Islet of Langerhans (tissue), 1 donor: ENCODE measurements around the gene LPGAT1.

ENCODE experiments used
- FAIRE-seq: peaks from one replicate; lab custom pipeline; 2011; peaks lifted over from hg19 to GRCh38; lab: Jason Lieb, UNC

LPGAT1 gene

GRCh38 chr1:211761400-211761799 is 69.2 kb downstream of the LPGAT1 start:
- FAIRE-seq: no peak

DNA sequence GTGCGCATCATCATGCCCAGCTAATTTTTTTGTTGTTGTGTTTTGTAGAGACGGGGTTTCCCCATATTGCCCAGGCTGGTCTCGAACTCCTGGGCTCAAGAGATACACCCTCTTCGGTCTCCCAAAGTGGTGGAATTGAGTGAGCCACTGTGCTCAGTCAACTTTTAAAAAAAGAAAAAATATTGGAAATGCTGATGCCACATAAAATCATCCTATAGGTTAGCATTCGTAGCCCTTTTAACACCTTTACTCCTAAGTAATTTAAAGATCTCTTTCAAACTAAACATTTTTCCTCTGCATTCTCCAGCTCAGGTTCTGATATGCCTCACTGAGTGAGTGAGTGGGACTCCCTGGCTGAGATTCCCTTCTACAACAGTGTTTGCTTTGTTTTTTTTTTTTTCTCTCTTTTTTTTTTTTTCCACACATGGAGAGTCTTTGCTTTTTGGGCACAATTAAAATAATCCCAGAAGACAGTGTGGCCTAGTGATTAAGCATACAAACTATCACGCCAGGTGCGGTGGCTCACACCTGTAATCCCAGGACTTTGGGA is 74.0 kb downstream of the LPGAT1 start:
- FAIRE-seq: no peak

- no peak for FAIRE-seq
Measured at GRCh38 chr1:211753649-211754251, 76.8 kb downstream of the LPGAT1 start.

GRCh38 chr1:211752951-211753486 is 77.5 kb downstream of the LPGAT1 start:
- no peak for FAIRE-seq

DNA sequence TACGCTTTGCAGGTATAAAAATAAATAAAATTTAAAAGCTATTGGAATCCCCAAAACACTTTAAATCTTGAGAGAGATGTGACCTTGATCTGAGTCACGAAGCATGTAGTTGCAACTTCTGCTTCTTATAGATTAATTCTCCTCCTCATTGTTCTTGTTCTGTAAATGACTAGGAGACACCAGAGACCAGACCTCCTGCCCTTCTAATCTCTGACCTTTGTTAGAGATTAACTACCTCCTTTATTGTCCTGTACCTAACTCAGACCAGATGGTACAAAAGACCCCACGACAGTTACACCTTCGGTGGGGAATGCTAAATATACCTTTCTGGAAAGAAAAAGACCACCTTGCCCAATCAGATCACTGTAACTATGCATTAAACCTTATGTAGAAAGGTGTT is 78.2 kb downstream of the LPGAT1 start:
- no peak for FAIRE-seq

- no peak for FAIRE-seq
Measured at GRCh38 chr1:211751438-211751837, 79.1 kb downstream of the LPGAT1 start.

DNA sequence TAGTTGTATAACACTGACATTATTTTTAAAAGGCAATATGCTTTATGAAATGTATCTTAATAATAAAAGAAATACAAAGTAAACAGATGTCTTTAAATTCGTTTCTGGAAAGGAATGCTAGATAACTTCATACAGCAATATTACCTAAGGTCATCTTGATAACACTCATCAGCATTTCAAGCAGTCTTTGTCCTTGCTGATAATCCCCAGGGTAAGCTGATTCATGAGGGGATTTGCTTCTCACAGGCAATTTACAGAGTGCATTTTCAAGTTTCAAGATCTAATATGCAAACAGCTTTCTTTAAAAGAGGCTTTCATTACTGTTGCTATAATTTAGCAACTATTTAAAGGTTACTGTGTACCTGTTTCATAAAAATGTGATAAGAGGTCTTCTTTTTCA is 80.0 kb downstream of the LPGAT1 start:
- FAIRE-seq: no peak

DNA sequence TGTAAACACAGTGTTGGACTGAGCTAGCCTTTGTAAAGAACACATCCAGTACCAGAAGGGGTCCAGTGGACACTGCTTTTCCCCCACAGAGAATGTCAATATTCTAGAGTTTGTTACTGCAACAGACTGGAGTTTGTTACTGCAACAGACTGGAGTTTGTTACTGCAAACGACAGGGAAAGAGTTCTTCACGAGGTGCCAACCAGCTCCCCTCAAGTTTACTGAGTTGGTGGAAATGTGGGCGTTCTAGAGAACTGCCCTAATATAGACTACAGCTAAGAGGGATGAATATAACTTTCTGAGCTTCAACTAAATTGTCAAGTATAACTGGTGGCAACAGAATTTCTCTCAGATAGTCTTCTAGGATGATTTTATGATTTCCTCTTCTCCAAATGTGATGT is 81.3 kb downstream of the LPGAT1 start:
- FAIRE-seq: no peak

DNA sequence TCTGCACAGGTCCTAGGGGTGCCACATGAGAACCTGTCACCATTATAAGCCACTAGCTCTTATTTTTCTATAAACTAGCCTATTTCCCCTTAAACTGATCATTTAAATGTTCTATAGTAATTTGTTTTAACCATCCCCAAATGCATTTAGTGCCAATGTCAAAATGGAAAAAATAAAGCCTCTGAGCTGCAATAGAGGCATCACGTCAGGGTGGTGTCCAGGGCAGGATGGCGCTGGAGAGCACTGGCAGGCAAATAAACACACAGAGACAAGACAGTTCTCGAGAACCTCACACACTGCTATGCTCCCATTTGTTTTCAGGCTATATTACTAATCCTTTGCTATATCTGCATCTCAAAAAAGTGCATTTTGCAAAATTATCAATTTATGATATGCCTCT is 81.8 kb downstream of the LPGAT1 start:
- FAIRE-seq: no peak

DNA sequence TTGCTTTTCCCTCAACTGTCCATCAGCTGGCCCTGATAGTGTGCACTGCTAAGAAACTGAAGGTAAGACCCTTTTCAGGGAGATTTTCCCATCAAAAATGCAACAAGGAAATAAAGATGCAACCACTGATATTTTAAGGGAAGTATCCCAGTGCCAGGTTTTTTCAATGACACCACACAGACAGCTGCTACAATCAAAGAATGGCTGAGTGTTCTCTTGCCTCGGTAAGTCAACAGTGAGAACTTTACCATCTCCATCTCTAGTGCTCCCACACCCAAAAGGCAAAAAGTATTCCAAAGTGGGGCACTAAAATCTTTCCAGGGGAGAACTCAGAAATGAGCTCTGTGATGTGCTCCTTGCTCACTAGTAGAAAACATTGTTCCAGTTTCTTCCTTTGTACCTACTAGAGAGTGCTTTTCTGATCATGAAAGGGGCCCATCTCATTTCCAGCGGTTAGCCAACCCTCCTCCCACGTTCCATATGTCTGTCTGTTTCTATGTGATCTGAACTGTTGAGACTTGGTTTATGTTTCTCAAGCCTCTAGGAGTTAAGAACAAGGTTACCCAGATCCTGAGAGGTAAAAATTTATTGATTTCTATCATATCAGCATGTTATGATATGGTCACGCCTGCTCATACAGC is 87.6 kb downstream of the LPGAT1 start:
- no peak for FAIRE-seq

DNA sequence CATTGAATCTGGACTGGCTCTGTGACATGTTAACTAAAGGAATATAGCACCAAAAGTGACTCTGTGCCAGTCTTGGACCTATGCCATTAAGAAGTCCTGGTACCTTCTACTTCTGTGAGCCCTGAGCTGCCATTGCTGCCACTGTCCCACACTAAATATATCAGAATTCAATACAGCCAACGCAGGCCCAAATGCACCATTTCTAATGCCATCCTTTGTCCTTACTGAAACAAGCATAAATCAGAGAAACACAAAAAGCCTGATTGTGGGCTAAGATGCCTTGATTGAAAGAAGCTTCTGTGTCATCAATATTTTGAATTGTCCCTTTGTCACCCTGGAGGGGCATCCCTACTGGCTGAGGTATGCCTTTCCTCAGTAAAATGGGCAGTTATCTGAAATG is 88.3 kb downstream of the LPGAT1 start:
- no peak for FAIRE-seq

GRCh38 chr1:211741788-211742187 is 88.8 kb downstream of the LPGAT1 start:
- FAIRE-seq: no peak

DNA sequence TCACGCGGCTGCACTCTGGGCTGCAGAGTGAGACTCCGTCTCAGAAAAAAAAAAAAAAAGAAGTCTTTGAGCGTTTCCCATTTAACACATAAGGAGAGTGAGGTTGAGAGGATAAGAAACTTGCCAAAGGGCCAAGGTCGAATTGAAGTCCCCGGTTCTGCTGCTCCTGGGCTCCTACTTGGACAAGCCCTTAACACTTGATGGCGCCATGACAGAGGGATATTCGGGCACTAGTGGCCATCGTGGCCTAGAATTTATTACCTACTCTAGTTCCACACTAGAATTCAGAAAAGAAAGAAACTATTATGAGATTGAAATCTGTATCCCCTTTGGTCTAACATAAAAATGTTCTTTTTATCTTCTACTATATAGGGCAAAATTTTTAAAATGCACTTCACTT is 89.4 kb downstream of the LPGAT1 start:
- FAIRE-seq: no peak

DNA sequence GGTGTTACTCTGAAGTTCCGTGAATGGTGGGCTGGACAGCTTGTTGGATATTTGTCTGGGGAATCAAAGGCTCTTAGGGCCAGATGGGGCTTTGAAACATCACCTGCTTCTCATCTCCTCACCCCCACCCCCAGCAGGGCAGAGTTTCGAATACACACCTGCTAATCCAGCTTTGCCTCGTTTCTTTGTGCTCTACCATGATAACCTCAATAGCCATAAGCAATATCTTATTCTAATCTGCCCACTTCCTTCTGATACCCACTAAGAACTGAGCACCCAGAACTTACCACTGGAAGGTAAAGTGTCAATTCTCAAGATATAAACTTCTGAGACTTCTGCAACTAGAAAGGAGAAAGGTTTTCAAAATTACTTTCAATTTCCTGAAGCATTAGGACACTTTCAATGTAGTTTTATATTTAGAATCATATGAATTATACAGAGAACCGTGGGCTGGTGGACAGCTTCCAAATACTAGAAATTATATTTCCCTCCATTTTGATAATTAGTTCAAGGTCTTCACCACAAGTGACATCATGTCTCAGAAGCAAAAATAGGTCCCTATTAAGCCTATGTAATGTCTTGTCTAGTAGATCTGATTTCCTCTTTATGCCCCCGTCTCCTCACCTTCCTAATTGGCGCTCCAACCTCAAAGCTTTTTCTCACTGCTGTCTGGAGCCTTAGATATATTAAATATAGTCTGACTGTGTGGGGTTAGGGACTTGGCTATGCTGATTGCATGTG is 90.7 kb downstream of the LPGAT1 start:
- no peak for FAIRE-seq

- FAIRE-seq: no peak
Measured at GRCh38 chr1:211738691-211739301, 91.8 kb downstream of the LPGAT1 start.

DNA sequence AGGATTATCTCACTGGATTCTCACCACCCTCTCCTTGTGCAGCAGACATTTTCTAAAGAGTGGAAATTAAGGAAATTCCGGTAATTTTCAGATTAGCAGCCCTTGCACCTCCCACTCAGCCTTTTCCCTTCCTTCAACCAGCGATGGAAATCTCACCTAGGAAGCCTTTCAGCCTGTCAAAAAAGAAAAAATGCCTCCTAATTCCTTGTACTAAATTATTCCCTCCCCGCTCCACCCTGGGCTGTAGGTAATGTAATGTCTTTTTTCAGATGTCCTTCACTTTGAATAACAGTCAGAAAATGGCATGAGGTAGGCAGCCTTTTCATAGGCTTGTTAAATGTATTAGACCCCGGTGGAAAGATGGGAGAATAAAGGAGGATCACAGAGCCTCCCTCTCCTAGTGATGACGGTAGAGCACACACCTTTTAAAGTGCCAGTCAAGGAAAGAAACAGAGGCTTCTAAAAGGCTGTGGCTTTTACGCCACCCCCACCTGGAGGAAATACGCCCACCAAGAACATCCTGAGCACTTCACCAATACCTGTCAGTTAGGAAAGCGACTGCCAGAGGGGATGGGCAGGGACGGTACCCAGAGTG is 92.4 kb downstream of the LPGAT1 start:
- FAIRE-seq: no peak

- FAIRE-seq: no peak
Measured at GRCh38 chr1:211737115-211738035, 93.2 kb downstream of the LPGAT1 start.

- no peak for FAIRE-seq
Measured at GRCh38 chr1:211736351-211736915, 94.1 kb downstream of the LPGAT1 start.

DNA sequence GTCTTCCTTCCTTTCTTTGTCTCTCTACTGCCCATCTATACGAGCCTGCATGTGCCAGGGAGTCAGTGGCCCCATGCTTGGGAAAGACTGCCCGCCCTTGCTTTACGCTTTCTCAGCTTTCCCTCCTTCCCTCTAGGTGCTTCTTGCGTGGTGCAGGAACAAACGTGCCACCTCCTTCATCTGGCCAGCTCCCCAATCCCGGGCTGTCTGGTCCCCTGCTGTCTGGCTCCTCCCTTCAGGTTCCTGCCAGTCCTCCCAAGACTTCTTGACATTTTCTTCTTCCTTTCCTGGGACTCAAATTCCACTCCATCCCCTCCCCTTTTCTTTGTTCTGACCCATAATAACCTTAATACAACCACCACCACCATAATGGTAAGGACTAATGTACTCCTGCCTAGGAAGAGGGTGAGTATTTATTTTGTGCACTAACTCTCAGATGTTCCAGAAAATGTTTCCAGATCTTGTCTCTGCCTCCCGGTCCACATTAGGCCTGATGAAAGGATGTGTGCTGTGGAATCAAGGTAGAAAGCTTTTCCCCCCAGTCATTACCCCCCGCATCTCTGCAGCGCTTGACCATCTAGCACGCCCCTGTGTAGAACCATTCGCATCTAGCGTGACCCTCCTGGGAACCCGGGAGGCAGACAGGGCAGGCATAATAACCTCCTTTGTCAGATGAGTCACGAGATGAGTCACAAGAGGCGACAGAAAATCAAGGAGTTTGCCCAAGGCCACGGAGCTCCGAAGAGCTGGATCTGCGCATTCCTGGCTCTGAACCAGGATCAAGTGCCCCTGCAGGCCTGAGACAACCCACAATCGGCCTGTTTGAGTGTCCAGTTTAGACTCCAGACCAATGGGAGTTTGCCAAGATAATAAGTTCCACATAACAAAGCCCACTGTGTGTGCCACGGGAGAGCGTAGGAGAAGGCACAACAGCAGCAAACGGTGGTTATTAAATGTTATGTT is 95.1 kb downstream of the LPGAT1 start:
- no peak for FAIRE-seq

GRCh38 chr1:211734791-211735190 is 95.8 kb downstream of the LPGAT1 start:
- FAIRE-seq: peak; percentile 96
